Endodermal cell (in vitro differentiated cells): ENCODE data around the gene CTSC. TPM values are rescaled to one million over a fixed set of nuclear protein-coding genes. Genes with fewer than 3 reads are reported as not detected.

Experiments used
- DNase-seq: peaks from one replicate; pipeline ENCODE4 v3.0.0-alpha.2; 2017
- H3K27ac ChIP-seq: 2 replicates; pipeline ENCODE4 v1.5.1; 2013; ENCODE audit warnings: mild to moderate bottlenecking, low read depth, low read length, moderate library complexity
- H3K27me3 ChIP-seq: 2 replicates; pipeline ENCODE4 v1.6.1; 2013; ENCODE audit warnings: mild to moderate bottlenecking, low read length, moderate library complexity; ENCODE audit not compliant: insufficient read depth, control insufficient read depth, poor library complexity, severe bottlenecking
- H3K36me3 ChIP-seq: 2 replicates; pipeline ENCODE4 v1.7.0; 2013; ENCODE audit warnings: mild to moderate bottlenecking, low read length, moderate library complexity; ENCODE audit not compliant: control insufficient read depth, insufficient read depth
- H3K4me1 ChIP-seq: one replicate; pipeline ENCODE4 v1.7.0; 2013; ENCODE audit warnings: low read length; ENCODE audit not compliant: control insufficient read depth, insufficient read depth
- H3K4me3 ChIP-seq: 2 replicates; pipeline ENCODE4 v1.5.1; 2013; ENCODE audit warnings: mild to moderate bottlenecking, low read length, moderate library complexity
- H3K9ac ChIP-seq: 2 replicates; pipeline ENCODE4 v1.6.1; 2013; ENCODE audit warnings: mild to moderate bottlenecking, low read length, moderate library complexity; ENCODE audit not compliant: poor library complexity, severe bottlenecking; ENCODE audit errors: extremely low read depth
- H3K9me3 ChIP-seq: 2 replicates; pipeline ENCODE4 v1.6.1; 2013; ENCODE audit warnings: mild to moderate bottlenecking, low read length, moderate library complexity; ENCODE audit not compliant: control insufficient read depth
- H3K27ac Mint-ChIP-seq: 2 replicates; pipeline ENCODE4 v1.8.0; 2020; ENCODE audit warnings: mixed read lengths
- H3K27me3 Mint-ChIP-seq: 2 replicates; pipeline ENCODE4 v1.8.0; 2021; ENCODE audit warnings: mild to moderate bottlenecking, mixed read lengths; ENCODE audit not compliant: insufficient read depth
- H3K36me3 Mint-ChIP-seq: 2 replicates; pipeline ENCODE4 v1.8.0; 2020; ENCODE audit warnings: low read depth, mixed read lengths
- H3K4me1 Mint-ChIP-seq: 2 replicates; pipeline ENCODE4 v1.8.0; 2020; ENCODE audit warnings: mixed read lengths
- H3K4me3 Mint-ChIP-seq: 2 replicates; pipeline ENCODE4 v1.8.0; 2020; ENCODE audit warnings: mild to moderate bottlenecking, moderate library complexity, mixed read lengths
- H3K9me3 Mint-ChIP-seq: 2 replicates; pipeline ENCODE4 v1.8.0; 2020; ENCODE audit warnings: mild to moderate bottlenecking, mixed read lengths
- WGBS, 2 experiments: methylation state at CpG; one replicate each; pipeline versions ENCODE4 v1.1.5 to v1.1.7; 2013; ENCODE audit warnings: missing lambda C conversion rate in 2 of 2, mixed read lengths in 1 of 2; ENCODE audit not compliant: insufficient coverage in 1 of 2, insufficient read length in 1 of 2; 5-methylcytosine and 5-hydroxymethylcytosine counted together
- total RNA-seq, 2 donors: library from RNA; stranded (reverse); fragmentation: NEBNext Ultra II Directional in 1 of 2; extraction: Animal tissue kit (Norgen Biotek cat#: 25700) in 1 of 2; gene quantifications; 2 replicates in 1 of 2; 3 replicates in 1 of 2; pipeline ENCODE4 v1.2.1, GENCODE V29; 2021
- TF ChIP-seq, protein P1 (sequence below): fragments of 200-600 bp; sonication (generic); conservative IDR thresholded peaks from 2 replicates; pipeline ENCODE4 v1.5.0; 2021; ENCODE audit warnings: antibody characterized with exemption, mild to moderate bottlenecking

The CTSC gene
- total RNA-seq, 2 donors from 2014 or later, result 234 to 273 TPM

DNA sequence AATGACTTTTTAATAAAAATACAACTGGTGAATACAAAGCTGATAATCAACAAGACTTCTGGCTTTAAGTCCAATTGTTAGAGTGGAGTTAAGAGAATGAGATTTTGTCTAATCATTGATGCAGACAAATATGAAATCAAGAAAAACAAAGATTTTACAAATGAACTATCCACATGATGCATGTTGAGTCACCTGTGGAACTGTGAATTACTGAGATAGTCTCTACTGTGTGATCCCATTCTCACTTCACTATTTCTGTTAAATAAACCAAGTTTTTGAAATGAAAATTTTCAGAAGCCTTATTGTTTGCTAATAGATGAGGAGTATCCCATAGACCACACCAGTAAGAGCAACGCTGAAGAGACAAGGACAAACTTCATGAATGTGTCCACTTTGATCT is 8.4 kb upstream of the CTSC start:
- Histone ChIP-seq H3K9ac (no peak overlapping the region), H3K9me3 (no peaks in the 10 kb centered on the region), H3K4me1 (no peaks in the 10 kb centered on the region), H3K27me3 (no peaks in the 10 kb centered on the region), H3K4me3 (no peak overlapping the region), H3K36me3 (no peaks in the 10 kb centered on the region), H3K27ac (no peak overlapping the region)
- TF ChIP-seq, protein P1, sequence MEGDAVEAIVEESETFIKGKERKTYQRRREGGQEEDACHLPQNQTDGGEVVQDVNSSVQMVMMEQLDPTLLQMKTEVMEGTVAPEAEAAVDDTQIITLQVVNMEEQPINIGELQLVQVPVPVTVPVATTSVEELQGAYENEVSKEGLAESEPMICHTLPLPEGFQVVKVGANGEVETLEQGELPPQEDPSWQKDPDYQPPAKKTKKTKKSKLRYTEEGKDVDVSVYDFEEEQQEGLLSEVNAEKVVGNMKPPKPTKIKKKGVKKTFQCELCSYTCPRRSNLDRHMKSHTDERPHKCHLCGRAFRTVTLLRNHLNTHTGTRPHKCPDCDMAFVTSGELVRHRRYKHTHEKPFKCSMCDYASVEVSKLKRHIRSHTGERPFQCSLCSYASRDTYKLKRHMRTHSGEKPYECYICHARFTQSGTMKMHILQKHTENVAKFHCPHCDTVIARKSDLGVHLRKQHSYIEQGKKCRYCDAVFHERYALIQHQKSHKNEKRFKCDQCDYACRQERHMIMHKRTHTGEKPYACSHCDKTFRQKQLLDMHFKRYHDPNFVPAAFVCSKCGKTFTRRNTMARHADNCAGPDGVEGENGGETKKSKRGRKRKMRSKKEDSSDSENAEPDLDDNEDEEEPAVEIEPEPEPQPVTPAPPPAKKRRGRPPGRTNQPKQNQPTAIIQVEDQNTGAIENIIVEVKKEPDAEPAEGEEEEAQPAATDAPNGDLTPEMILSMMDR, result no peak
- no peak overlapping the region for H3K27ac Mint-ChIP-seq
- WGBS, 2 experiments, result 88% methylated on average over 1 of the region's 1 CpG
- no peaks in the 10 kb centered on the region for H3K9me3 Mint-ChIP-seq
- no peak overlapping the region for H3K4me3 Mint-ChIP-seq
- no peaks in the 10 kb centered on the region for H3K36me3 Mint-ChIP-seq
- no peak for DNase-seq
- no peaks in the 10 kb centered on the region for H3K4me1 Mint-ChIP-seq
- H3K27me3 Mint-ChIP-seq, result no peaks in the 10 kb centered on the region

DNA sequence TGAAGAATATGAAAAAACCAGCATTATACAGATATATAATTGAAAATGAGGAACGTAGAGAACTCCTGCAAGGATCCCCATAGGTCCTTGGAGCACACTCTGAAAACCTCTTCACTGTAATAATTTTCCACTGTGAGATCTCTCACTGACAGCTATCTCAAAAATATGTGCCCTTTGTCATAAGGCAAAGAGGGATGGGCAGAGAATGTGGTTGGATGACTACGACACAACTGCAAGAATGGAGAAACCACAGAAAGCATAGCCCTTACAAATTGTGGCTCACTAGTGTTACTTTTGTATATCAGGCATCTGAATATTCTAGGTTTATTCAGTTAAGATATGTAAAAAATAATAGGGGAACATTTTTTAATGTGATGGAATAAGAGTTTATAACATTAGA is 7.9 kb upstream of the CTSC start:
- H3K9me3 Mint-ChIP-seq, result no peaks in the 10 kb centered on the region
- Histone ChIP-seq H3K36me3 (no peaks in the 10 kb centered on the region), H3K4me3 (no peak overlapping the region), H3K9ac (no peak overlapping the region), H3K4me1 (no peaks in the 10 kb centered on the region), H3K27ac (no peak overlapping the region), H3K9me3 (no peaks in the 10 kb centered on the region), H3K27me3 (no peaks in the 10 kb centered on the region)
- no peak overlapping the region for H3K4me3 Mint-ChIP-seq
- no peaks in the 10 kb centered on the region for H3K27me3 Mint-ChIP-seq
- H3K27ac Mint-ChIP-seq, result no peak overlapping the region
- no peak for DNase-seq
- TF ChIP-seq, protein P1, result no peak
- WGBS, 2 experiments, result 91 to 100% methylated on average over 1 to 2 of the region's 2 CpGs
- H3K4me1 Mint-ChIP-seq, result no peaks in the 10 kb centered on the region
- no peaks in the 10 kb centered on the region for H3K36me3 Mint-ChIP-seq

DNA sequence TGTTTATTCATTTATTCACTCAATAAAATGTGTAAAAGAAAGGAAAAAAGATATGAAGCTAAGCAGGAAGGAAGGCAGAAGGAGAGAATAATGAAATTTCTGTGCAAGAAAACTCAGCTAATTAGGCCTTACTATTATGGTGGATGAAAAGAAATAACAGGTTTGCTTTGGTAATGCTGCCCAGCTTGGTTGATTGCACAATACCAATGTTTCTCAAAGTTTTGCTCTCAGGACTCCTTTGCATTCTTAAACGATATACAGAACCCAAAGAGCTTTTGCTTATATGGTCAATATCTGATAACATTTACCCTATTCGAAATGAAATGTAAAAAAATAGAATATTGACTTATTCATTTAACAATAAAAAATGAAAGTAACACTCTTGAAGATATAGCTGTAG is 7.3 kb upstream of the CTSC start:
- H3K27ac Mint-ChIP-seq, result no peak overlapping the region
- H3K9ac ChIP-seq, result no peak overlapping the region
- H3K36me3 Mint-ChIP-seq, result no peaks in the 10 kb centered on the region
- WGBS, 2 experiments, result 97% methylated on average over 2 of the region's 2 CpGs; no CpG with 5 or more reads in 1 of the 2 experiments
- H3K9me3 ChIP-seq, result no peaks in the 10 kb centered on the region
- H3K27me3 ChIP-seq, result no peaks in the 10 kb centered on the region
- no peaks in the 10 kb centered on the region for H3K36me3 ChIP-seq
- H3K9me3 Mint-ChIP-seq, result no peaks in the 10 kb centered on the region
- H3K4me1 Mint-ChIP-seq, result peaks cover 3% of the 10 kb centered on the region
- no peak overlapping the region for H3K27ac ChIP-seq
- no peak overlapping the region for H3K4me3 Mint-ChIP-seq
- H3K4me3 ChIP-seq, result no peak overlapping the region
- H3K4me1 ChIP-seq, result no peaks in the 10 kb centered on the region
- DNase-seq, result no peak
- no peaks in the 10 kb centered on the region for H3K27me3 Mint-ChIP-seq
- TF ChIP-seq, protein P1, result no peak
